RWPE2 (cell line): ENCODE data around the gene ELF3.
"Not testable (repeated sequence)": the region's sequence is repeated elsewhere in the genome, so short reads cannot be mapped to it uniquely, and the experiment has no call there.

Experiments
- ATAC-seq: fragments of 200-7000 bp; cut with Tn5 transposase; 3 replicates; pipeline ENCODE4 v1.9.1; 2021; ENCODE audit warnings: low read depth
- DNase-seq: peaks from one replicate; pipeline ENCODE4 v3.0.0-alpha.2; 2020; ENCODE audit warnings: low spot score
- H3K27ac ChIP-seq: fragments of 450-650 bp; 2 replicates; pipeline ENCODE4 v1.5.1; 2017; ENCODE audit warnings: mild to moderate bottlenecking; ENCODE audit not compliant: poor library complexity, severe bottlenecking
- H3K27me3 ChIP-seq: fragments of 250-450 bp; sonication (Bioruptor Pico); 2 replicates; pipeline ENCODE4 v1.5.1; 2021; ENCODE audit warnings: mild to moderate bottlenecking, moderate library complexity; ENCODE audit not compliant: insufficient read depth, poor library complexity, severe bottlenecking
- H3K36me3 ChIP-seq: fragments of 250-450 bp; sonication (Bioruptor Pico); 2 replicates; pipeline ENCODE4 v1.5.1; 2020; ENCODE audit warnings: low read depth, mild to moderate bottlenecking, moderate library complexity
- H3K4me1 ChIP-seq: fragments of 250-450 bp; sonication (Bioruptor Pico); 2 replicates; pipeline ENCODE4 v1.5.1; 2021; ENCODE audit warnings: mild to moderate bottlenecking, moderate library complexity; ENCODE audit not compliant: insufficient read depth, poor library complexity, severe bottlenecking
- H3K4me3 ChIP-seq: fragments of 250-450 bp; sonication (Bioruptor Pico); 2 replicates; pipeline ENCODE4 v1.5.1; 2021; ENCODE audit warnings: mild to moderate bottlenecking, moderate library complexity; ENCODE audit not compliant: severe bottlenecking
- H3K9me3 ChIP-seq: fragments of 250-450 bp; sonication (Bioruptor Pico); 2 replicates; pipeline ENCODE4 v1.5.1; 2021; ENCODE audit warnings: mild to moderate bottlenecking, moderate library complexity; ENCODE audit not compliant: severe bottlenecking
- TF ChIP-seq, protein P1 (sequence below): fragments of 450-650 bp; IDR thresholded peaks from one replicate; pipeline ENCODE4 v1.5.1; 2017; ENCODE audit warnings: mild to moderate bottlenecking, moderate library complexity; ENCODE audit not compliant: poor library complexity, severe bottlenecking

Gene ELF3

GRCh38 chr1:202054094-202054493, 43.7 kb downstream of the ELF3 start:
- Histone ChIP-seq H3K4me1 (peaks cover 20% of the 10 kb centered on the region), H3K27me3 (no peaks in the 10 kb centered on the region), H3K4me3 (no peak overlapping the region), H3K27ac (no peak overlapping the region), H3K9me3 (no peaks in the 10 kb centered on the region), H3K36me3 (no peaks in the 10 kb centered on the region)
- ATAC-seq (no peak), DNase-seq (no peak)
- TF ChIP-seq, protein P1, sequence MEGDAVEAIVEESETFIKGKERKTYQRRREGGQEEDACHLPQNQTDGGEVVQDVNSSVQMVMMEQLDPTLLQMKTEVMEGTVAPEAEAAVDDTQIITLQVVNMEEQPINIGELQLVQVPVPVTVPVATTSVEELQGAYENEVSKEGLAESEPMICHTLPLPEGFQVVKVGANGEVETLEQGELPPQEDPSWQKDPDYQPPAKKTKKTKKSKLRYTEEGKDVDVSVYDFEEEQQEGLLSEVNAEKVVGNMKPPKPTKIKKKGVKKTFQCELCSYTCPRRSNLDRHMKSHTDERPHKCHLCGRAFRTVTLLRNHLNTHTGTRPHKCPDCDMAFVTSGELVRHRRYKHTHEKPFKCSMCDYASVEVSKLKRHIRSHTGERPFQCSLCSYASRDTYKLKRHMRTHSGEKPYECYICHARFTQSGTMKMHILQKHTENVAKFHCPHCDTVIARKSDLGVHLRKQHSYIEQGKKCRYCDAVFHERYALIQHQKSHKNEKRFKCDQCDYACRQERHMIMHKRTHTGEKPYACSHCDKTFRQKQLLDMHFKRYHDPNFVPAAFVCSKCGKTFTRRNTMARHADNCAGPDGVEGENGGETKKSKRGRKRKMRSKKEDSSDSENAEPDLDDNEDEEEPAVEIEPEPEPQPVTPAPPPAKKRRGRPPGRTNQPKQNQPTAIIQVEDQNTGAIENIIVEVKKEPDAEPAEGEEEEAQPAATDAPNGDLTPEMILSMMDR: no peak

DNA sequence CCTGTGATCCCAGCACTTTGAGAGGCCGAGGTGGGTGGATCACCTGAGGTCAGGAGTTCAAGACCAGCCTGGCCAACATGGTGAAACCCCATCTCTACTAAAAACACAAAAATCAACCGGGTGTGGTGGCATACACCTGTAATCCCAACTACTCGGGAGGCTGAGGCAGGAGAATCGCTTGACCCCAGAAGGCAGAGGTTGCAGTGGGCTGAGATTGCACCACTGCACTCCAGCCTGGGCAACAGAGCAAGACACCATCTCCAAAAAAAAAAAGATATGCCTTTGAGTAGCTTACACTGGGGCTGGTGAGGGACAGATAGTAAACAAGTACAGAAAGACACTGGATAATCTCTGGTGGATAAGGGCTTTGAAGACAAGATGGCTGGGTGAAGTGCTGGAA, 44.3 kb downstream of the ELF3 start:
- H3K27ac ChIP-seq, DNase-seq, H3K9me3 ChIP-seq, H3K36me3 ChIP-seq, ATAC-seq, H3K27me3 ChIP-seq, H3K4me3 ChIP-seq: not testable (repeated sequence)
- peaks cover 20% of the 10 kb centered on the region for H3K4me1 ChIP-seq

- Histone ChIP-seq H3K4me1 (peaks cover 20% of the 10 kb centered on the region), H3K27ac (peak overlapping the region; percentile 70), H3K4me3 (no peak overlapping the region), H3K36me3 (no peaks in the 10 kb centered on the region), H3K27me3 (no peaks in the 10 kb centered on the region), H3K9me3 (no peaks in the 10 kb centered on the region)
- TF ChIP-seq, protein P1: no peak
- ATAC-seq (peak; percentile 91), DNase-seq (peak; percentile 91)
Measured at GRCh38 chr1:202056644-202057334, 46.4 kb downstream of the ELF3 start.

DNA sequence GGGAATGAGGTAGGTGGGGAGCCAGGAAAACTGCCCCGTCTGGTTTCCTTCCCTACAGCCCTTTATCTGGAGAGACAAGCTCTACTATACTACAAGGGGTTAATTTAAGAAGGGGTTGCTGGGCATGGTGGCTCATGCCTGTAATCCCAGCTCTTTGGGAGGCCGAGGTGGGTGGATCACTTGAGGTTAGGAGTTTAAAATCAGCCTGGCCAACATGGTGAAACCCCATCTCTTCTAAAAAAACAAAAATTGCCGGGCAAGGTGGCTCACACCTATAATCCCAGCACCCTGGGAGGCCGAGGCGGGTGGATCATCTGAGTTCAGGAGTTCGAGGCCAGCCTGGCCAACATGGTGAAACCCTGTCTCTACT, 46.9 kb downstream of the ELF3 start:
- peaks cover 20% of the 10 kb centered on the region for H3K4me1 ChIP-seq

DNA sequence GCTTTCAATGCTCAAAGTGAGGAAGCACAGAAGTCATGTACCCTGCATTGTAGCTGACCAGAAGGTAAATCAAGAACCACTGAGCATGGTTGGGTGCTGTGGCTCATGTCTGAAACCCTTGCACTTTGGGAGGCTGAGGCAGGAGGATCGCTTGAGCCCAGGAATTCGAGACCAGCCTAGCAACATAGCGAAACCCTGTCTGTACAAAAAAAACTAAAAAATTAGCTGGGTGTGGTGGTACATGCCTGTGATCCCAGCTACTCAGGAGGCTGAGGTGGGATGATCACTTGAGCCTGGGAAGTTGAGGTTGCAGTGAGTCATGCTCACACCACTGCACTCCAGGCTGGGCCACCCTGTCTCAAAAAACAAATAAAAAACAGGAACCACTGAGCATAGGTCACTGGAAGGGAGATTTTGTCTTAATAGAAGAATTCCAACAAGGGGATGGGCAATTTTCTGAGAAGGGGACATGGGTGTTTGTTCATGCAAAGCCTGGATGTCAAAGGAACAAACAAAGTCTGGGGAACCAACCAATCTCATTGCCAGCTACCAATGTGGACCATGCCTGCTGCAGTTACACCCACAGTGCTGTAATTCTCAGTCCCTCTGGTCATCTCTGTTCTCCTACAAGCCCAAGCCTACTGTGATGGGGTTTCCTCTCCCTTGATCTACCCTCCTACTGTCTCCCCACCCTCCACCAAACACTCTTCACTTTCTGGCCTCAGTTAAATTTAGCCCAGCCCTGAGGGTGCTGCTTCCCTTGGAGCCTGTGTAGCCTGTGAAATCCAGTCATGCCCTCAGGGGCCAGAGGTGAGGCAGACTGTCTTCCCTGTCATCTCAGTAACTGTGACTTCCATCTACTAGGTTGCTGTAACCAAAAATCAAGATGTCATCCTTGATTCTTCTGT, 47.9 kb downstream of the ELF3 start:
- ATAC-seq (peak; percentile 42; the same call in 2 of the 3 replicates), DNase-seq (no peak)
- Histone ChIP-seq H3K27me3 (no peaks in the 10 kb centered on the region), H3K36me3 (no peaks in the 10 kb centered on the region), H3K9me3 (no peaks in the 10 kb centered on the region), H3K4me1 (peaks cover 20% of the 10 kb centered on the region), H3K4me3 (no peak overlapping the region), H3K27ac (peak overlapping the region; percentile 70)
- TF ChIP-seq, protein P1: no peak

More for the DNA sequence above, 46.9 kb downstream of the ELF3 start:
- H3K36me3 ChIP-seq, H3K9me3 ChIP-seq, DNase-seq, H3K4me3 ChIP-seq, H3K27me3 ChIP-seq: not testable (repeated sequence)
- peak; percentile 4; the same call in 1 of the 3 replicates for ATAC-seq
- H3K27ac ChIP-seq: peak overlapping the region; percentile 70
